ENCODE measurements around the gene GLRA3.
"Not testable (repeated sequence)": the region's sequence is repeated elsewhere in the genome, so short reads cannot be mapped to it uniquely, and the experiment has no call there.

Gene GLRA3

DNA sequence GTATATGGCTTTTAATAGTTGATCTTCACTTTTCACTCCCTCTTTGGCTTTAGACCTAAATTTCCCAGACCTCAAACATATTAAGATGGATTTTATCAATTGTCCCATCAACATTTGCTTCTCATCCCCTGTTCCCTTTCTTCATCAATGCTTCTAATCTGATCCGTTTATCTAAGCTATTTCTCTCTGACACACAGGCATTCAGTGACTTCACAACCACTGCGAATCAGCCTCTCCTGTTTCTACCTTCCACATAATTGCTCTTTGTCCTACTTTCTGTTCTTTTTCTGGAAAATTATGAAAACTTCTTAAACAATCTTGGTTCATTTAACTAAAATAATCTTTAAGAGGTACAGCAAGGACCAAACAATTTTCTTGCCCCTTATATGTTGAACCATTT lies 115.2 kb downstream of the GLRA3 start:
- H3K4me3 ChIP-seq (ENCODE audit: low read depth in 1 of 2, low read length in 2 of 2), result no peak overlapping the region
- H3K27ac ChIP-seq (ENCODE audit: low read length), result no peak overlapping the region
- peaks cover 0 to 5% of the 10 kb centered on the region in 2 donors for H3K4me1 ChIP-seq (ENCODE audit: control insufficient read depth in 1 of 2, insufficient read depth in 2 of 2, low read length in 2 of 2)
- H3K9me3 ChIP-seq (ENCODE audit: control insufficient read depth in 1 of 2, low read length in 2 of 2), result no peaks in the 10 kb centered on the region
- no peaks in the 10 kb centered on the region for H3K27me3 ChIP-seq (ENCODE audit: low read depth, low read length)
- no peaks in the 10 kb centered on the region for H3K36me3 ChIP-seq (ENCODE audit: control insufficient read depth in 1 of 2, insufficient read depth in 2 of 2, low read length in 2 of 2)

DNA sequence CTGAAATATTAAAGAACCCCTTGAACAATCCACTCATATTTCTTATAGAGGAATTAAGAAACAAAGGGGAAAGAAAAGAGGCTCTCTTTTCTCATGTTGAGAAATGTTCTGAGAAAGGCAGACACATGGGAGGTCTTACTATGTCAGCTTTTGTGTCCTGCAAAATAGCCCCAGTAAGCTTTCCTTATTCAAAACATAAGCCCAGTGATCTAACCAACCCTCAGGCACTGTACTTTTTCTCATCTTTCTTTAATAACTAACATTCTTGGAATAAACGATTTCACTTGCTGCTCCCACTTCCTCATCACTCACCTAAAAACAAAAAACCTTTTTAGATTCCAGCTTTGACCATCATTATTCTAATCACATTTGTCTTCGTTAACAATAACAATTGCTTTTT lies 115.9 kb downstream of the GLRA3 start:
- H3K9me3 ChIP-seq (ENCODE audit: control insufficient read depth in 1 of 2, low read length in 2 of 2), result no peaks in the 10 kb centered on the region
- no peak overlapping the region for H3K4me3 ChIP-seq (ENCODE audit: low read depth in 1 of 2, low read length in 2 of 2)
- H3K27ac ChIP-seq (ENCODE audit: low read length), result no peak overlapping the region
- H3K27me3 ChIP-seq (ENCODE audit: low read depth, low read length), result no peaks in the 10 kb centered on the region
- peaks cover 0 to 5% of the 10 kb centered on the region in 2 donors for H3K4me1 ChIP-seq (ENCODE audit: control insufficient read depth in 1 of 2, insufficient read depth in 2 of 2, low read length in 2 of 2)
- H3K36me3 ChIP-seq (ENCODE audit: control insufficient read depth in 1 of 2, insufficient read depth in 2 of 2, low read length in 2 of 2), result no peaks in the 10 kb centered on the region

DNA sequence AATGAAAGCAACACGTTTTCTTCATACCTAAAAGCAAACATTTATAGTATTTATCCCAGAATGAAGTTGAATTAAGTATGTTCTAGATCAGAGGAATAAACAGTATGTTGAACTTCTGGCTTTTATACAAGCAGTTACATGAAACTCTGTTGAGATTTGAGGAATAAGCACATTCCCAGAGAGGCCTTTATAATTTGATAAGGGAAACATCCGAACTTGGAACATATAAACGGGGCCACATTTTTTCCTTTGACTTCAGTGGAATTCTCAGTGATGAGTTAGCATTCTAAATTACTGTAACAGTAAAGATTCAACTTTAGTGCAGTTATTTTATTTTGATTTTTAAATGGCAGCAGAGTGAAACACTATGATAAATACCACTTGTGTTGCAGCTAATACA lies 119.5 kb downstream of the GLRA3 start:
- Histone ChIP-seq H3K27me3 (ENCODE audit: low read depth, low read length) (no peaks in the 10 kb centered on the region), H3K36me3 (ENCODE audit: control insufficient read depth in 1 of 2, insufficient read depth in 2 of 2, low read length in 2 of 2) (no peaks in the 10 kb centered on the region), H3K9me3 (ENCODE audit: control insufficient read depth in 1 of 2, low read length in 2 of 2) (no peaks in the 10 kb centered on the region), H3K4me1 (ENCODE audit: control insufficient read depth in 1 of 2, insufficient read depth in 2 of 2, low read length in 2 of 2) (no peaks in the 10 kb centered on the region), H3K4me3 (ENCODE audit: low read depth in 1 of 2, low read length in 2 of 2) (no peak overlapping the region), H3K27ac (ENCODE audit: low read length) (no peak overlapping the region)

DNA sequence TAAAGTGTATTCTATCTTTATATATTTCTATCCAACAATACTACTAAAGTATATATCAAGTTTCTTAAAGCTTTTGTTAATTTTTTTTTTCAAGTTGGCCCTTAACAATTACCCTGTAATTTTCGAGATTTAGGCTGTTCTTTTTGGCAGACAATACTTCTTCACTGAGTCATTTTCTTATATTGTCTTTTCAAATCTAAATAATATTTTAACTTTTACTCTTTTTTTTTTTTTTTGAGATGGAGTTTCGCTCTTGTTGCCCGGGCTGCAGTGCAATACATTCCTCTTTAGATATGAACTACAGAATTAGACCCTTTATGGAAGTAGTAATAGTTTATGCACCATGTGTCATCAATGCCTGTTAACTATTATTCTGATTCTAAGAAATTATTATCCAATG lies 120.7 kb downstream of the GLRA3 start:
- Histone ChIP-seq H3K27ac (ENCODE audit: low read length) (no peak overlapping the region), H3K4me3 (ENCODE audit: low read depth in 1 of 2, low read length in 2 of 2) (no peak overlapping the region), H3K36me3 (ENCODE audit: control insufficient read depth in 1 of 2, insufficient read depth in 2 of 2, low read length in 2 of 2) (no peaks in the 10 kb centered on the region), H3K4me1 (ENCODE audit: control insufficient read depth in 1 of 2, insufficient read depth in 2 of 2, low read length in 2 of 2) (no peaks in the 10 kb centered on the region), H3K27me3 (ENCODE audit: low read depth, low read length) (no peaks in the 10 kb centered on the region), H3K9me3 (ENCODE audit: control insufficient read depth in 1 of 2, low read length in 2 of 2) (no peaks in the 10 kb centered on the region)

DNA sequence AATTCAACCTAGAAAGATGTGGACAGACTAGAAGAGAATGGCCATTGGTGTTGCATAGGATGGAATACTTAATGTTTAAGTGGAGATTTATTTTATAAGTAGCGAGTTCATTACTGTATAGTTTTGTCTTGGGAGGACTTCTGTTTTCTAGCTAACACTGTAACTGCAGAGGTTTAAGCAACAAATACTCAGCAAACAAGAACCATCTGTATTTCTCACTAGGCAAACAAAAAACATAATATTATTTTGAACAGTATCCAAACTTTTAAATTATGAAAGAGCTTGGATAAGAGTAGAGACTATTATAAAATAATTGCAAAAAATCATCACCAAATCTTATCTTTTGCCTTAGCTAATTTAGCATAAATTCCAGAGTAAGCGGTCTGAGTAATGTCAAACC lies 121.1 kb downstream of the GLRA3 start:
- H3K4me1 ChIP-seq (ENCODE audit: control insufficient read depth in 1 of 2, insufficient read depth in 2 of 2, low read length in 2 of 2), result no peaks in the 10 kb centered on the region
- no peaks in the 10 kb centered on the region for H3K9me3 ChIP-seq (ENCODE audit: control insufficient read depth in 1 of 2, low read length in 2 of 2)
- no peak overlapping the region for H3K27ac ChIP-seq (ENCODE audit: low read length)
- no peaks in the 10 kb centered on the region for H3K36me3 ChIP-seq (ENCODE audit: control insufficient read depth in 1 of 2, insufficient read depth in 2 of 2, low read length in 2 of 2)
- no peaks in the 10 kb centered on the region for H3K27me3 ChIP-seq (ENCODE audit: low read depth, low read length)
- no peak overlapping the region for H3K4me3 ChIP-seq (ENCODE audit: low read depth in 1 of 2, low read length in 2 of 2)

DNA sequence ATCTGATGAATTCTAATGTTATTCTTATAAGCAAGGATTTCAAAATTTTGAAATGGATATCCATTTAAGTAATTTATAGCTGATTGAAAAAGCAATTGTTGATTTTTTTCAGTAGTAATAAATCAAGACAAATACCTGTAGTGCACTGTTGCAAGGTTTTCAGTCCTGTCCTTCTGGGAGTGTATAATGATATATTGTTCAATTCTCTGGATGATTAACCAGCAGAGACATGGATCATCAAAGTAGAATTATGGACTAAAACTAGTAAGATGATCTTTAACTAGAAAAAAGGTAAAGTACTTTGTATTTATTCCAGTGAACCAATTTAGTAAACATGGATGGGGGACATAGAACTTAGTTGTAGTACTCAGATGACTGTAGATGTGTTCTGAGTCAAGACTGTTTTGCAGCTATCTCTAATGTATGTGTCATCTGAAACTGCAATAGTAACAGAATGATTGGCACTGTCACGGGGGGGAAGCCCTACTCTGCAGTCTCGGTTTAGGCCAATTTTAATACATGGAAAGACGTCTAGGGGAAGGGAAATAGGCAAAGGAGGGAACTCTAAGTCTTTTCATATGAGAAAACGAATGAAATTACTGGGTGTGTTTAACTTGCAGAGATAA lies 121.9 kb downstream of the GLRA3 start:
- H3K27ac ChIP-seq (ENCODE audit: low read length), result no peak overlapping the region
- H3K9me3 ChIP-seq (ENCODE audit: control insufficient read depth in 1 of 2, low read length in 2 of 2), result no peaks in the 10 kb centered on the region
- no peaks in the 10 kb centered on the region for H3K27me3 ChIP-seq (ENCODE audit: low read depth, low read length)
- no peak overlapping the region for H3K4me3 ChIP-seq (ENCODE audit: low read depth in 1 of 2, low read length in 2 of 2)
- no peaks in the 10 kb centered on the region for H3K4me1 ChIP-seq (ENCODE audit: control insufficient read depth in 1 of 2, insufficient read depth in 2 of 2, low read length in 2 of 2)
- no peaks in the 10 kb centered on the region for H3K36me3 ChIP-seq (ENCODE audit: control insufficient read depth in 1 of 2, insufficient read depth in 2 of 2, low read length in 2 of 2)

DNA sequence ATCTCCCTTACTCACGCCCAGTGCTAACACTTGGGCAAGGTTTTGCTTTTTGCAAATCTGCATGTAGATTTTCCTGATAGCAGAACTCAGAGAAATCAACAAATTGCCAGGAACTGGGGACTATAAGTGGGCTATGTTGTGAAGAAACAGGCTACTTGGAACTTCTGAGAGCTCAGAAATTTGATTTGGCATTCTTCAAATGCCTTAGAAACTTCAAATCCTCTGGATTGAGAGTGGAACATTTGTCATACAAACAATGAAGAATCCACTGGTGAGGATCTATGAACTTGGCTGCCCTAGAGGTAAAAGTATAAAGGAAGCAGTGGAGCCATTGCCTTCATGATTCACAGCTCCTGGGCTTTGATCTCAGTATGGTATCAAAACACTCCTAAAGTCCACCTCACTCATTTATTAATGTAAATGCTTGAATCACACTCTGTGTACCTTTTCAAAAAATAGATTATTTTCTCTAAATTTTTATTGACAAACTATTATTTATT lies 126.0 kb downstream of the GLRA3 start:
- Histone ChIP-seq H3K27ac (ENCODE audit: low read length) (no peak overlapping the region), H3K9me3 (ENCODE audit: control insufficient read depth in 1 of 2, low read length in 2 of 2) (no peaks in the 10 kb centered on the region), H3K4me1 (ENCODE audit: control insufficient read depth in 1 of 2, insufficient read depth in 2 of 2, low read length in 2 of 2) (no peaks in the 10 kb centered on the region), H3K4me3 (ENCODE audit: low read depth in 1 of 2, low read length in 2 of 2) (no peak overlapping the region), H3K36me3 (ENCODE audit: control insufficient read depth in 1 of 2, insufficient read depth in 2 of 2, low read length in 2 of 2) (no peaks in the 10 kb centered on the region), H3K27me3 (ENCODE audit: low read depth, low read length) (no peaks in the 10 kb centered on the region)

DNA sequence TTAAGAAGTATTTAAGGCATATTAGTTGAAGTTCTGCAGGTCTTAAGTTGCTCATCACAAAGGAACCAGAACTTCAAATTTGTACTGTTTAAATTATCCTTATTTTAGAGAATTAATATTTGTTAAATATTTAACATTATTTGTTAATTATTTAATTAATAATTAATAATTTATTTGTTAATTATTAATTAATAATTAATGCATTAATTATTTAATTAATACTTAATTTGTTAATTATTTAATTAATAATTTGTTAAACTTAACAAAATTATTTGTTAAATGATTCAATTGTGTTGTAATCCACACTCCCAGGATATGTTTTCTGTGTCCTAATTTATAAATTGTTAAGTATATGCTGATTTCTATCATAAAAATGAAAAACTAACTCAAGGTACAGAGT lies 129.4 kb downstream of the GLRA3 start:
- no peaks in the 10 kb centered on the region for H3K27me3 ChIP-seq (ENCODE audit: low read depth, low read length)
- H3K9me3 ChIP-seq (ENCODE audit: control insufficient read depth in 1 of 2, low read length in 2 of 2), result no peaks in the 10 kb centered on the region
- H3K36me3 ChIP-seq (ENCODE audit: control insufficient read depth in 1 of 2, insufficient read depth in 2 of 2, low read length in 2 of 2), result no peaks in the 10 kb centered on the region
- no peaks in the 10 kb centered on the region for H3K4me1 ChIP-seq (ENCODE audit: control insufficient read depth in 1 of 2, insufficient read depth in 2 of 2, low read length in 2 of 2)
- H3K27ac ChIP-seq (ENCODE audit: low read length), result no peak overlapping the region
- no peak overlapping the region for H3K4me3 ChIP-seq (ENCODE audit: low read depth in 1 of 2, low read length in 2 of 2)

DNA sequence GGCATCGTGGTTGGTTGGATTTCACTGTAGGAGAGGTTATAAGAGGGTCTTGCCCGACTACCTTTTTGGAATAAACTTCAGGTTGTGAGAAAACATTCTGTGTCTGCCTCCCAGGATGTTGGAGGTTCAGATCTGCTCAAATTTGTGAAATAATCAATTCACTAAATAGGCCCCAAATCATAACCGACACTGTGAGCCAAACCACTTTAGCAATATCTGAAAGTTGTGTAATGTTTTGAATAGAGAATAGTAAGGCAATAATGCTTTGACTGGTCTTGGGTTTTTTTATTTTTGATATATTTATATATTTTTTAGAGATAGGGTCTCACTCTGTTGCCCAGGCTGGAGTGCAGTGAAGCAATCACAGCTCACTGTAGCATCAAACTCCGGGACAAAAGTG lies 131.2 kb downstream of the GLRA3 start:
- Histone ChIP-seq H3K9me3 (ENCODE audit: control insufficient read depth in 1 of 2, low read length in 2 of 2) (no peaks in the 10 kb centered on the region), H3K4me3 (ENCODE audit: low read depth in 1 of 2, low read length in 2 of 2) (no peak overlapping the region), H3K27ac (ENCODE audit: low read length) (no peak overlapping the region), H3K27me3 (ENCODE audit: low read depth, low read length) (no peaks in the 10 kb centered on the region), H3K36me3 (ENCODE audit: control insufficient read depth in 1 of 2, insufficient read depth in 2 of 2, low read length in 2 of 2) (no peaks in the 10 kb centered on the region), H3K4me1 (ENCODE audit: control insufficient read depth in 1 of 2, insufficient read depth in 2 of 2, low read length in 2 of 2) (no peaks in the 10 kb centered on the region)

DNA sequence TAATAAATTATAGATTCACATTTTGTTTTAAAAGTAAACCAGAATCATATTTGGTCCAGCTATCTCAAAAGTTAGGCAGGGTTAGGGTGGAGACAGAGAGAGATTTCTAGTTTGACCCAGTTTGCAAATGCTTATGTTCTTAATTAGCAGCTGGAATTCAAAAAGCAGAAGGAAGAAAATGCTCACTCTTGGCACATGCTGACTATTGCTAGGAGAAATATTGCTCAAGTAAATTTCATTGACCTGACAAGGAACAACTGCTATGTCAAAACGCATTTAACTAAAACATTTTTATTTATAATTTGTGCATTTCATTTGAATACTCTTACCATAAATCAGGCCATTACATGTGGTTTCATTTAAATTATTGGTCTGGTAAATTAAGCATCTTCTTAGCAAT lies 131.8 kb downstream of the GLRA3 start:
- peak overlapping the region; percentile 16 for H3K27ac ChIP-seq (ENCODE audit: low read length)
- no peaks in the 10 kb centered on the region for H3K36me3 ChIP-seq (ENCODE audit: control insufficient read depth in 1 of 2, insufficient read depth in 2 of 2, low read length in 2 of 2)
- no peaks in the 10 kb centered on the region for H3K27me3 ChIP-seq (ENCODE audit: low read depth, low read length)
- no peaks in the 10 kb centered on the region for H3K9me3 ChIP-seq (ENCODE audit: control insufficient read depth in 1 of 2, low read length in 2 of 2)
- H3K4me1 ChIP-seq (ENCODE audit: control insufficient read depth in 1 of 2, insufficient read depth in 2 of 2, low read length in 2 of 2), result no peaks in the 10 kb centered on the region
- H3K4me3 ChIP-seq (ENCODE audit: low read depth in 1 of 2, low read length in 2 of 2), result no peak overlapping the region

DNA sequence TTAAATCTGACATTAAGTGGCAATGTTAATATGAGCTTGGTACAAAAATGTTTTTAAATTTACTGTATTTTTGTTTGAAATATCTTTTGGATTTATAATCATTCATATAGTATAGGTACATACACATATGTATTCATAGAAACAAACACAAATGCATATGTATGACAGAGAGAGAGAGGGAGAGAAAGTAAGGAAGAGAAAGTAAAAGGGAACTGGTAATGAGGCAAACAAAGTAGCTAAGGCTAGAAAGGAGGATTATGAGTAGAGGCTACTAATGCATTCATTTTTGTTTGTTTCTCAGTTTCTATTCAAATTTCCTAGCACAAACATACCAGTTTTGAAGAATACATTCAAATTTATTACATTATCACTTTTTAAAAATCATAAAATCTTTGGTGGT lies 132.4 kb downstream of the GLRA3 start:
- Histone ChIP-seq H3K4me1 (ENCODE audit: control insufficient read depth in 1 of 2, insufficient read depth in 2 of 2, low read length in 2 of 2) (no peaks in the 10 kb centered on the region), H3K4me3 (ENCODE audit: low read depth in 1 of 2, low read length in 2 of 2) (no peak overlapping the region), H3K27me3 (ENCODE audit: low read depth, low read length) (no peaks in the 10 kb centered on the region), H3K36me3 (ENCODE audit: control insufficient read depth in 1 of 2, insufficient read depth in 2 of 2, low read length in 2 of 2) (no peaks in the 10 kb centered on the region), H3K9me3 (ENCODE audit: control insufficient read depth in 1 of 2, low read length in 2 of 2) (no peaks in the 10 kb centered on the region), H3K27ac (ENCODE audit: low read length) (peak overlapping the region; percentile 16)

DNA sequence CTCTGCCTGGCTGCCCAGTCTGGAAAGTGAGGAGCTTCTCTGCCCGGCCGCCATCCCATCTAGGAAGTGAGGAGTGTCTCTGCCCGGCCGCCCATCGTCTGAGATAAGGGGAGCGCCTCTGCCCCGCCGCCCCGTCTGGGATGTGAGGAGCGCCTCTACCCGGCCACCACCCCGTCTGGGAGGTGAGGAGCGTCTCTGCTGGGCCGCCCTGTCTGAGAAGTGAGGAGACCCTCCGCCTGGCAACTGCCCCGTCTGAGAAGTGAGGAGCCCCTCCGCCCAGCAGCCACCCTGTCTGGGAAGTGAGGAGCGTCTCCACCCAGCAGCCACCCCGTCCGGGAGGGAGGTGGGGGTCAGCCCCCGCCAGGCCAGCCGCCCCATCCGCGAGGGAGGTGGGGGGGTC lies 137.2 kb downstream of the GLRA3 start:
- H3K27ac ChIP-seq (ENCODE audit: low read length); H3K9me3 ChIP-seq (ENCODE audit: control insufficient read depth in 1 of 2, low read length in 2 of 2); H3K36me3 ChIP-seq (ENCODE audit: control insufficient read depth in 1 of 2, insufficient read depth in 2 of 2, low read length in 2 of 2); H3K27me3 ChIP-seq (ENCODE audit: low read depth, low read length); H3K4me3 ChIP-seq (ENCODE audit: low read depth in 1 of 2, low read length in 2 of 2); H3K4me1 ChIP-seq (ENCODE audit: control insufficient read depth in 1 of 2, insufficient read depth in 2 of 2, low read length in 2 of 2): not testable (repeated sequence)

Measured in muscle layer of duodenum (tissue), 2 donors.